HCT116 (cell line): ENCODE results near the gene SMIM36. TPM values are rescaled to one million over a fixed set of nuclear protein-coding genes. Genes with fewer than 3 reads are reported as not detected.

Experiments used
- ATAC-seq: fragments of 200-7000 bp; cut with Tn5 transposase; 2 replicates; pipeline ENCODE4 v1.9.1; 2020; ENCODE audit warnings: mild to moderate bottlenecking, moderate library complexity
- BruUV-seq: library from RNA; stranded (reverse); fragments of 400-500 nt; replicated peaks from 2 replicates; lab custom pipeline; 2021; lab: Mats Ljungman, UMichigan
- CTCF ChIA-PET: fragments of 300-600 bp; sonication (Branson Sonifier 250); formaldehyde crosslinking; loops from one replicate; lab custom pipeline; 2021; ENCODE audit warnings: antibody characterized with exemption; lab: Charles Lee
- POLR2A ChIA-PET: fragments of 300-600, 350-600 bp; sonication (Branson Sonifier 250); formaldehyde crosslinking; loops from one replicate; lab custom pipeline; 2021; ENCODE audit warnings: antibody characterized with exemption; lab: Charles Lee
- RAD21 ChIA-PET, 2 experiments: fragments of 300-600 bp; sonication (Branson Sonifier 250); formaldehyde crosslinking; loops; one replicate each; lab custom pipeline; 2023; ENCODE audit warnings: low total read pairs in 2 of 2; ENCODE audit not compliant: uncharacterized antibody in 2 of 2, unreplicated experiment in 2 of 2, low non-redundant PET in 1 of 2; lab: Charles Lee
- DNase-seq: peaks from one replicate; pipeline ENCODE4 v3.0.0-alpha.2; 2010; ENCODE audit warnings: low read depth, low spot score
- H2AFZ ChIP-seq: fragments of 200-600 bp; shearing (Covaris generic), sonication (generic); 2 replicates; pipeline ENCODE4 v1.6.1; 2017; ENCODE audit warnings: low read depth, mixed run types, mixed read lengths, antibody characterized with exemption, low read length; ENCODE audit not compliant: poor library complexity, severe bottlenecking
- H3K27ac ChIP-seq: 2 replicates; pipeline ENCODE4 v1.5.1; 2012; ENCODE audit warnings: low read depth, low read length
- H3K27me3 ChIP-seq: fragments of 200-600 bp; sonication (generic); 2 replicates; pipeline ENCODE4 v1.6.1; 2016; ENCODE audit warnings: mixed run types, low read length, mixed read lengths; ENCODE audit not compliant: insufficient read depth
- H3K36me3 ChIP-seq, 2 experiments: fragments of 200-500 bp in 1 of 2; fragments of 200-600 bp in 1 of 2; sonication (Bioruptor generic) in 1 of 2; sonication (generic) in 1 of 2; 2 replicates each; pipeline versions ENCODE4 v1.5.1 to v1.6.1; 2014 to 2016; ENCODE audit warnings: low read length in 2 of 2, inconsistent platforms in 1 of 2, mixed read lengths in 1 of 2, mixed run types in 1 of 2; ENCODE audit not compliant: insufficient read depth in 2 of 2, control insufficient read depth in 1 of 2
- H3K4me1 ChIP-seq, 2 experiments: fragments of 200-600 bp in 1 of 2; sonication (generic) in 1 of 2; 2 replicates each; pipeline versions ENCODE4 v1.5.1 to v1.6.1; 2012 to 2017; ENCODE audit warnings: low read length in 2 of 2, inconsistent platforms in 1 of 2, mild to moderate bottlenecking in 1 of 2, mixed read lengths in 1 of 2, mixed run types in 1 of 2, moderate library complexity in 1 of 2; ENCODE audit not compliant: insufficient read depth in 2 of 2, control insufficient read depth in 1 of 2
- H3K4me2 ChIP-seq: fragments of 200-600 bp; sonication (generic); 2 replicates; pipeline ENCODE4 v1.6.1; 2017; ENCODE audit warnings: mixed run types, low read length, mixed read lengths
- H3K4me3 ChIP-seq, 2 experiments: fragments of 200-600 bp in 1 of 2; sonication (generic) in 1 of 2; replicated peaks in 1 of 2; 2 replicates each; pipeline ENCODE4 v1.5.1; 2011 to 2016; ENCODE audit warnings: low read length in 2 of 2, control low read depth in 1 of 2, low read depth in 1 of 2, mild to moderate bottlenecking in 1 of 2, mixed read lengths in 1 of 2, mixed run types in 1 of 2
- H3K79me2 ChIP-seq: fragments of 200-600 bp; sonication (generic); 2 replicates; pipeline ENCODE4 v1.6.1; 2017; ENCODE audit warnings: mild to moderate bottlenecking, mixed run types, low read length, moderate library complexity, mixed read lengths; ENCODE audit not compliant: insufficient read depth
- H3K9ac ChIP-seq: fragments of 200-600 bp; sonication (generic); 2 replicates; pipeline ENCODE4 v1.6.1; 2016; ENCODE audit warnings: low read length, mixed read lengths
- H3K9me2 ChIP-seq: fragments of 200-600 bp; sonication (generic), shearing (Covaris generic); 2 replicates; pipeline ENCODE4 v1.6.1; 2017; ENCODE audit warnings: mixed run types, mild to moderate bottlenecking, moderate library complexity; ENCODE audit not compliant: insufficient read depth
- H3K9me3 ChIP-seq, 2 experiments: fragments of 200-500 bp in 1 of 2; fragments of 200-600 bp in 1 of 2; sonication (Bioruptor generic) in 1 of 2; sonication (generic) in 1 of 2; 2 replicates each; pipeline ENCODE4 v1.6.1; 2014 to 2017; ENCODE audit warnings: low read length in 2 of 2, mixed read lengths in 2 of 2, inconsistent platforms in 1 of 2, low read depth in 1 of 2, mild to moderate bottlenecking in 1 of 2, mixed run types in 1 of 2, moderate library complexity in 1 of 2; ENCODE audit not compliant: control insufficient read depth in 1 of 2, insufficient read depth in 1 of 2
- H4K20me1 ChIP-seq: fragments of 200-600 bp; sonication (generic), shearing (Covaris generic); 2 replicates; pipeline ENCODE4 v1.6.1; 2017; ENCODE audit warnings: mixed run types, mild to moderate bottlenecking, moderate library complexity; ENCODE audit not compliant: insufficient read depth
- CBX3 ChIP-seq: IDR thresholded peaks from 2 replicates; pipeline ENCODE4 v1.6.1; 2012; ENCODE audit warnings: low read depth
- CEBPB ChIP-seq: IDR thresholded peaks from 2 replicates; pipeline ENCODE4 v1.6.1; 2012; ENCODE audit warnings: low read depth
- ELF1 ChIP-seq: IDR thresholded peaks from 2 replicates; pipeline ENCODE4 v1.6.1; 2012; ENCODE audit warnings: low read depth, borderline replicate concordance
- EZH2 ChIP-seq: fragments of 200-600 bp; sonication (generic); IDR thresholded peaks from 2 replicates; pipeline ENCODE4 v1.6.1; 2017; ENCODE audit warnings: antibody characterized with exemption, mixed run types
- EZH2phosphoT487 ChIP-seq: fragments of 200-600 bp; IDR thresholded peaks from 2 replicates; pipeline ENCODE4 v1.6.1; 2018; ENCODE audit warnings: antibody characterized with exemption, borderline replicate concordance
- FOSL1 ChIP-seq: IDR thresholded peaks from 2 replicates; pipeline ENCODE4 v1.6.1; 2012; ENCODE audit warnings: low read depth
- JUND ChIP-seq: IDR thresholded peaks from 2 replicates; pipeline ENCODE4 v1.6.1; 2012
- POLR2A ChIP-seq: IDR thresholded peaks from 2 replicates; pipeline ENCODE4 v1.7.0; 2011; ENCODE audit warnings: borderline replicate concordance; ENCODE audit not compliant: insufficient read depth, insufficient read length; ENCODE audit errors: extremely low read depth
- RAD21 ChIP-seq: IDR thresholded peaks from 2 replicates; pipeline ENCODE4 v1.6.1; 2012; ENCODE audit warnings: low read depth, mild to moderate bottlenecking
- SIN3A ChIP-seq: IDR thresholded peaks from 2 replicates; pipeline ENCODE4 v1.6.1; 2012; ENCODE audit warnings: low read depth
- SP1 ChIP-seq: IDR thresholded peaks from 2 replicates; pipeline ENCODE4 v1.6.1; 2012; ENCODE audit warnings: low read depth
- SRF ChIP-seq: IDR thresholded peaks from 2 replicates; pipeline ENCODE4 v1.6.1; 2012; ENCODE audit warnings: low read depth
- TCF7L2 ChIP-seq: IDR thresholded peaks from 2 replicates; pipeline ENCODE4 v1.7.0; 2011; ENCODE audit warnings: borderline replicate concordance, inconsistent platforms; ENCODE audit not compliant: insufficient read depth, insufficient read length; ENCODE audit errors: extremely low read depth
- YY1 ChIP-seq: IDR thresholded peaks from 2 replicates; pipeline ENCODE4 v1.6.1; 2011; ENCODE audit warnings: low read length, low read depth, moderate library complexity, mild to moderate bottlenecking; ENCODE audit not compliant: insufficient replicate concordance; ENCODE audit errors: extremely low read depth
- ZFX ChIP-seq: fragments of 450-650 bp; IDR thresholded peaks from 2 replicates; pipeline ENCODE4 v1.6.1; 2017
- ZNF274 ChIP-seq: fragments of 200-500 bp; sonication (Bioruptor generic); IDR thresholded peaks from 2 replicates; pipeline ENCODE4 v1.6.1; 2014; ENCODE audit warnings: mild to moderate bottlenecking, low read depth, low read length, inconsistent platforms
- intact Hi-C: fragments of 100-400 bp; cut with micrococcal nuclease; formaldehyde crosslinking; loops from 2 replicates; pipeline ENCODE4 v1.10.0; 2022
- total RNA-seq: library from RNA; stranded (reverse); gene quantifications from one replicate; pipeline ENCODE4 v1.2.1, GENCODE V29; 2021; ENCODE audit not compliant: unreplicated experiment
- TF ChIP-seq, protein P1 (sequence below): IDR thresholded peaks from 2 replicates; pipeline ENCODE4 v1.6.1; 2012
- TF ChIP-seq, protein P2 (sequence below), 3 experiments: fragments of 200-600 bp in 1 of 3; sonication (generic) in 1 of 3; IDR thresholded peaks in 2 of 3; conservative IDR thresholded peaks in 1 of 3; 2 replicates each; pipeline ENCODE4 v1.5.1; 2012 to 2017; ENCODE audit warnings: low read depth in 2 of 3, low read length in 2 of 3, antibody characterized with exemption in 1 of 3, borderline replicate concordance in 1 of 3, control low read depth in 1 of 3, mild to moderate bottlenecking in 1 of 3, mixed read lengths in 1 of 3, mixed run types in 1 of 3, moderate library complexity in 1 of 3; ENCODE audit not compliant: insufficient read depth in 1 of 3
- TF ChIP-seq, protein P3 (sequence below): IDR thresholded peaks from 2 replicates; pipeline ENCODE4 v1.6.1; 2012
- TF ChIP-seq, protein P4 (sequence below): IDR thresholded peaks from 2 replicates; pipeline ENCODE4 v1.6.1; 2012; ENCODE audit warnings: low read depth

The SMIM36 gene
- total RNA-seq, 1 experiment from 2014 or later = 0.37 TPM

DNA sequence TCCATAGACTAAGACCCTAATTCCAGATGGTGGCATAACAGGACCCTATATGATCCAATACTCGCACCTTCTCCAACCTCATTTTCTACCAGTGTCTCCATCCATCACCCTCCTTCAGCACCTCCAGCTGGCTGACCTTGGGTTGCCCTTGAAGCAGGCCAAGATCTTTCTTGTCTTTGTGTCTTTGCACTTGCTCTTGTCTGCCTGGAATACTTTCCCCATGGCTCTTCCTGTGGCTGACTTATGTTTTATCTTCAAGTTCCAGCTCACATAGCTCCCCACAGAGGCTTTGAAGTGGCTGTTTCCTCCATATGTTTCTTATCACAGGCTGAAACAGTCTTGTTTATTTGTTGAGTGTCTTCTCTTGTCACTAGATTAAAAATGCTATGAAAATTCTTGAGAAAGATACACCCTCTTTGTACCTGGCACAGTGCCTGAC, 60.0 kb downstream of the SMIM36 start:
- Histone ChIP-seq H3K9me2 (no peaks in the 10 kb centered on the region), H3K27ac (no peak overlapping the region), H3K36me3 (no peaks in the 10 kb centered on the region), H4K20me1 (no peaks in the 10 kb centered on the region), H3K9ac (no peak overlapping the region), H3K4me2 (no peak overlapping the region), H3K79me2 (no peaks in the 10 kb centered on the region), H3K4me3 (no peak overlapping the region), H3K27me3 (no peaks in the 10 kb centered on the region), H3K4me1 (peaks cover 0 to 15% of the 10 kb centered on the region in 2 experiments; a peak in 2 of 4 replicates), H2AFZ (no peak overlapping the region), H3K9me3 (no peaks in the 10 kb centered on the region)
- no peak for ATAC-seq
- ChIA-PET CTCF (no interaction called here), POLR2A (no interaction called here), RAD21 (no interaction called here)
- DNase-seq = no peak
- no TSS peak for BruUV-seq
- TF ChIP-seq CEBPB (no peak), TCF7L2 (no peak), FOSL1 (no peak), ZFX (no peak), CBX3 (no peak), ZNF274 (no peak), JUND (no peak), SP1 (no peak), POLR2A (no peak), SIN3A (no peak), RAD21 (no peak), EZH2phosphoT487 (no peak), EZH2 (no peak), ELF1 (no peak), YY1 (no peak), SRF (no peak)
- TF ChIP-seq, protein P1, sequence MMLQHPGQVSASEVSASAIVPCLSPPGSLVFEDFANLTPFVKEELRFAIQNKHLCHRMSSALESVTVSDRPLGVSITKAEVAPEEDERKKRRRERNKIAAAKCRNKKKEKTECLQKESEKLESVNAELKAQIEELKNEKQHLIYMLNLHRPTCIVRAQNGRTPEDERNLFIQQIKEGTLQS = no peak
- TF ChIP-seq, protein P2, sequence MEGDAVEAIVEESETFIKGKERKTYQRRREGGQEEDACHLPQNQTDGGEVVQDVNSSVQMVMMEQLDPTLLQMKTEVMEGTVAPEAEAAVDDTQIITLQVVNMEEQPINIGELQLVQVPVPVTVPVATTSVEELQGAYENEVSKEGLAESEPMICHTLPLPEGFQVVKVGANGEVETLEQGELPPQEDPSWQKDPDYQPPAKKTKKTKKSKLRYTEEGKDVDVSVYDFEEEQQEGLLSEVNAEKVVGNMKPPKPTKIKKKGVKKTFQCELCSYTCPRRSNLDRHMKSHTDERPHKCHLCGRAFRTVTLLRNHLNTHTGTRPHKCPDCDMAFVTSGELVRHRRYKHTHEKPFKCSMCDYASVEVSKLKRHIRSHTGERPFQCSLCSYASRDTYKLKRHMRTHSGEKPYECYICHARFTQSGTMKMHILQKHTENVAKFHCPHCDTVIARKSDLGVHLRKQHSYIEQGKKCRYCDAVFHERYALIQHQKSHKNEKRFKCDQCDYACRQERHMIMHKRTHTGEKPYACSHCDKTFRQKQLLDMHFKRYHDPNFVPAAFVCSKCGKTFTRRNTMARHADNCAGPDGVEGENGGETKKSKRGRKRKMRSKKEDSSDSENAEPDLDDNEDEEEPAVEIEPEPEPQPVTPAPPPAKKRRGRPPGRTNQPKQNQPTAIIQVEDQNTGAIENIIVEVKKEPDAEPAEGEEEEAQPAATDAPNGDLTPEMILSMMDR (IDR thresholded peaks at IDR 0.05 in 2 of 3, conservative IDR thresholded peaks at IDR 0.05 in 1 of 3; ENCODE audit: borderline replicate concordance in 1 of 3, insufficient read depth in 1 of 3, low read depth in 2 of 3, low read length in 2 of 3) = no peak
- TF ChIP-seq, protein P3, sequence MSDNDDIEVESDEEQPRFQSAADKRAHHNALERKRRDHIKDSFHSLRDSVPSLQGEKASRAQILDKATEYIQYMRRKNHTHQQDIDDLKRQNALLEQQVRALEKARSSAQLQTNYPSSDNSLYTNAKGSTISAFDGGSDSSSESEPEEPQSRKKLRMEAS = no peak
- TF ChIP-seq, protein P4, sequence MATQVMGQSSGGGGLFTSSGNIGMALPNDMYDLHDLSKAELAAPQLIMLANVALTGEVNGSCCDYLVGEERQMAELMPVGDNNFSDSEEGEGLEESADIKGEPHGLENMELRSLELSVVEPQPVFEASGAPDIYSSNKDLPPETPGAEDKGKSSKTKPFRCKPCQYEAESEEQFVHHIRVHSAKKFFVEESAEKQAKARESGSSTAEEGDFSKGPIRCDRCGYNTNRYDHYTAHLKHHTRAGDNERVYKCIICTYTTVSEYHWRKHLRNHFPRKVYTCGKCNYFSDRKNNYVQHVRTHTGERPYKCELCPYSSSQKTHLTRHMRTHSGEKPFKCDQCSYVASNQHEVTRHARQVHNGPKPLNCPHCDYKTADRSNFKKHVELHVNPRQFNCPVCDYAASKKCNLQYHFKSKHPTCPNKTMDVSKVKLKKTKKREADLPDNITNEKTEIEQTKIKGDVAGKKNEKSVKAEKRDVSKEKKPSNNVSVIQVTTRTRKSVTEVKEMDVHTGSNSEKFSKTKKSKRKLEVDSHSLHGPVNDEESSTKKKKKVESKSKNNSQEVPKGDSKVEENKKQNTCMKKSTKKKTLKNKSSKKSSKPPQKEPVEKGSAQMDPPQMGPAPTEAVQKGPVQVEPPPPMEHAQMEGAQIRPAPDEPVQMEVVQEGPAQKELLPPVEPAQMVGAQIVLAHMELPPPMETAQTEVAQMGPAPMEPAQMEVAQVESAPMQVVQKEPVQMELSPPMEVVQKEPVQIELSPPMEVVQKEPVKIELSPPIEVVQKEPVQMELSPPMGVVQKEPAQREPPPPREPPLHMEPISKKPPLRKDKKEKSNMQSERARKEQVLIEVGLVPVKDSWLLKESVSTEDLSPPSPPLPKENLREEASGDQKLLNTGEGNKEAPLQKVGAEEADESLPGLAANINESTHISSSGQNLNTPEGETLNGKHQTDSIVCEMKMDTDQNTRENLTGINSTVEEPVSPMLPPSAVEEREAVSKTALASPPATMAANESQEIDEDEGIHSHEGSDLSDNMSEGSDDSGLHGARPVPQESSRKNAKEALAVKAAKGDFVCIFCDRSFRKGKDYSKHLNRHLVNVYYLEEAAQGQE = no peak
- intact Hi-C loops = no loop called here
